ENCODE measurements around the gene IL36B.

Gene IL36B

DNA sequence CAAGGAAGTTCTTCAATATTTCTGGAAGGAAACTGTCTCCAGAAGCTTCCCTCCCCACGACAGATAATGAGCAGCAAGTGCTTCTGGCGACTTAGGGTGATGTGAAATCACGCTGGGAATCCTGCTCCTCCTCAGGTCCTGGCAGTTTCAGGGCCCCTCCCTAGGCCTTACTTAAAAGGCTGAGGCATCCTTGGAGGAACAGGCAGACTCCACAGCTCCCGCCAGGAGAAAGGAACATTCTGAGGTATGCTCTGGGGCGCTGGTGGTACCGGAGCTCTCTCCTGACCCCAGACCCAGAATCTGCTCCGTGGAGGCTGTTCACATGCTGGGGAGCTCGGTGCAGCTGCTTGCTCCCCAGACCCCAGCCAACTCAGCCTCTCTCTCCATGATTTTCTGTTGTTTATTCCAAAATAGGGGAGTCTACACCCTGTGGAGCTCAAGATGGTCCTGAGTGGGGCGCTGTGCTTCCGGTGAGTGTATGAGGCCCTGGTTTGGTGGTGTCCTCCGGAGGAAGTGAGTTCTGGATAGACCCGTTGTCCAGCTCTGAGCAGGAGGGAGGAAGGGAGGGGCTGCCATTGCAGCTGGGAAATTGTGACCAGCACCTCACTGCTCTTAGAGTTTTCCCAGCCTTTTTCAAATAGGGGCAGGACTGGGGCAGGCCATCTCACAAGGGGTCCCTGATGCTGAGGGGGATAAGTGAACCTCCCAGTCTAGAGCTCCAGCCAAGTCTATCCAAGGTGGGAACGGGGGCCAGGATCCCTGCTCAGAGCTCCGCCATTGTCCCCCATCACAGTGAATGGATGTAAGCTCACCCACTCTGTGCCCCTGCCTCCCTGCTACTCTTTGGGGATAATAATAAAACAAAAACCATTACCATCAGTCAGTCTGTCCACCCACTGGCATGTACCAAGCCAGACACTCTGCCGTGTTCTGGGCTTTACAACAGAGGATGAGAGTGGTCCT lies 6.6 kb upstream of the IL36B start, which contains the start of gene IL36RN:
TSS of gene IL36RN (plus strand) at position 201 of the 963 bp plus-strand sequence. CDS start at position 442, 241 bp downstream.
- H3K27ac ChIP-seq = no peak within 1 kb of the TSS
- TF ChIP-seq, protein P1, sequence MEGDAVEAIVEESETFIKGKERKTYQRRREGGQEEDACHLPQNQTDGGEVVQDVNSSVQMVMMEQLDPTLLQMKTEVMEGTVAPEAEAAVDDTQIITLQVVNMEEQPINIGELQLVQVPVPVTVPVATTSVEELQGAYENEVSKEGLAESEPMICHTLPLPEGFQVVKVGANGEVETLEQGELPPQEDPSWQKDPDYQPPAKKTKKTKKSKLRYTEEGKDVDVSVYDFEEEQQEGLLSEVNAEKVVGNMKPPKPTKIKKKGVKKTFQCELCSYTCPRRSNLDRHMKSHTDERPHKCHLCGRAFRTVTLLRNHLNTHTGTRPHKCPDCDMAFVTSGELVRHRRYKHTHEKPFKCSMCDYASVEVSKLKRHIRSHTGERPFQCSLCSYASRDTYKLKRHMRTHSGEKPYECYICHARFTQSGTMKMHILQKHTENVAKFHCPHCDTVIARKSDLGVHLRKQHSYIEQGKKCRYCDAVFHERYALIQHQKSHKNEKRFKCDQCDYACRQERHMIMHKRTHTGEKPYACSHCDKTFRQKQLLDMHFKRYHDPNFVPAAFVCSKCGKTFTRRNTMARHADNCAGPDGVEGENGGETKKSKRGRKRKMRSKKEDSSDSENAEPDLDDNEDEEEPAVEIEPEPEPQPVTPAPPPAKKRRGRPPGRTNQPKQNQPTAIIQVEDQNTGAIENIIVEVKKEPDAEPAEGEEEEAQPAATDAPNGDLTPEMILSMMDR (IDR thresholded peaks at IDR 0.05) = no peak
- no peak for TF ChIP-seq ZFX (IDR thresholded peaks at IDR 0.05; ENCODE audit: borderline replicate concordance)

DNA sequence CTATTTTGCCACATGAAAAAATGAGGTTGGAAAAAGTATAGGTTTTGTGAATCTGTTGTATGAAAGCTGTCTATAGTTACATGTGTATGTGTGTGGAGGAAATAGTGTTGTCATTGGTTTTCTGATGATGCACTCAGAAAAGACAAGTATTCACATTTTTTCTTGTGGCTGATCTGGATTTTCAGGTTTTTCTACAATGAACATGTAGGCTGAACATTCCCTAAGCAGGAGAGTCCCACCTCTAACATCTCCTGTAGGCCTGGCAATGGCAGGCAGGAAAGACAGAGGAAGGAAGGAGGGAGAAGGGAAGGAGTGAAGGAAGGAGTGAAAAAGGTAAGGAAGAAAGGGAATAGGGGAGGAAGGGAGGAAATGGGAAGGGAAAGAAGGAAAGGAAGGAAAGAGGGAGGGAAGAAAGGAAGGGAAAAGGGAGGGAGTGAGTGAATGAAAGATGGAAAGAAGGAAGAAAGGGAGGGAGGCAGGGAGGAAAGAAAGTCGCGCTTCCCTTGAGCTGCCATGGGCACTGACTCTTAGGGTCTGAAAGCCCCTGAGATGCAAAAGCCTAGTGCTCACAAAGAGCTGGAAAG lies 5.8 kb upstream of the IL36B start:
- H3K27ac ChIP-seq = no peak overlapping the region
- TF ChIP-seq, protein P1 (IDR thresholded peaks at IDR 0.05) = no peak

DNA sequence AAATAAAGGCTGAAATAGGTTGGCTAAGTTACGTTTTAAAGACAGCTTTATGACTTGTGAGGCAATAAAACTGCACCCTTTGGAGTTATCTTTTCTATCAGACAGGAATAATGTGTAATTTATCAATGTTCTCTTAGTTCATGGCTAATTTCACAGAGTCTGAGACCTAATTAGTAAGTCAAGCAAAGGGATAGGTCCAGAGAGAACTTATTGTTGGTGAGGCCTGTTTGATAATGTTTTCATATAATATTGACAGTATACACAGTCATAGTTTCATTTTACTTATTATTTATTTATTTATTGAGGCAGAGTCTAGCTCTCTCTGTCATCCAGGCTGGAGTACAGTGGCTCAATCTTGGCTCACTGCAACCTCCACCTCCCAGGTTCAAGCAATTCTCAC lies 4.5 kb upstream of the IL36B start:
- TF ChIP-seq, protein P1 (IDR thresholded peaks at IDR 0.05) = no peak
- TF ChIP-seq ZFX (IDR thresholded peaks at IDR 0.05; ENCODE audit: borderline replicate concordance) = no peak
- H3K27ac ChIP-seq = no peak overlapping the region

DNA sequence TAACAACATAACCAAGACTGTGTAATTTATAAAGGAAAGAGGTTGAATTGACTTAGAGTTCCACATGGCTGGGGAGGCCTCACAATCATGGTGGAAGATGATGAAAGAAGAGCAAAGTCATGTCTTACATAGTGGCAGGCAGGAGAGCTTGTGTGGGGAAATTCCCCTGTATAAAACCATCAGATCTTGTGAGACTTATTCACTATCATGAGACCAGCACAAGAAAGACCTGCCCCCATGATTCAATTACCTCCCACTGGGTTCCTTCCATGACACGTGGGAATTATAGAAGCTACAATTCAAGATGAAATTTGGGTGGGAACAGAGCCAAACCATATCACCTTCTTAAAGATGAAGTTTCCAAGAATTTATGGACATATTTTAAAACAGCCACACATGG lies 3.9 kb upstream of the IL36B start:
- no peak overlapping the region for H3K27ac ChIP-seq
- no peak for TF ChIP-seq ZFX (IDR thresholded peaks at IDR 0.05; ENCODE audit: borderline replicate concordance)
- TF ChIP-seq, protein P1 (IDR thresholded peaks at IDR 0.05) = no peak

DNA sequence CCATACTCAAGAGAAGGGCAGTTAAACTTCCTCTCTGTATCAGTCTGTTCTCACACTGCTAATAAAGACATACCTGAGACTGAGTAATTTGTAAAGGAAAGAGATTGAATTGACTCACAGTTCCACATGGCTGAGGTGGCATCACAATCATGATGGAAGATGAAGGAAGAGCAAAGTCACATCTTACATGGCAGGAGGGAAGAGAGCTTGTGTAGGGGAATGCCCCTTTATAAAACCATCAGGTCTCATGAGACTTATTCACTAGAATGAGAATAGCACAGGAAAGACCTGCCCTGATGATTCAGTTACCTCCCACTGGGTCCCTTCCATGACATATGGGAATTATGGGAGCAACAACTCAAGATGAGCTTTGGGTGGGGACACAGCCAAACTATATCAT lies 1.4 kb upstream of the IL36B start:
- no peak overlapping the region for H3K27ac ChIP-seq
- TF ChIP-seq ZFX (IDR thresholded peaks at IDR 0.05; ENCODE audit: borderline replicate concordance) = no peak
- TF ChIP-seq, protein P1 (IDR thresholded peaks at IDR 0.05) = no peak

DNA sequence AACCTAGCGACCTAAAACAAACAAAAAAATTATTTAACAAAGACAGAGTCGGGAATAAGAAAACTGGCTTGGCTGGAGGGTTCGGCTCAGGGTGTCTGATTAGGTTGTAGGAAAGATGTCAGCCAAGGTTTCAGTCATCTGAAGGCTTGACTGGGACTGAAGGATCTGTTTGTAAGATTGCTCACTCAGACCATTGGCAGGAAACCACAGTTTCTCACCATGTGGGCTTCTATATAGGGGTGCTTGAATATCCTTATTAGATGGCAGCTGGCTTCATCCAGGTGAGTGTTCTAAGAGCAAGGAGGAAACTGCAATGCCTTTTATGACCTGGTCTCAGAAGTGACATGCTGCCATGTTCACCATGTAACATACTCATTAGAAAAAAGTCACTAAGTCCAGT lies 999 bp upstream of the IL36B start:
- no peak overlapping the region for H3K27ac ChIP-seq
- TF ChIP-seq, protein P1 (IDR thresholded peaks at IDR 0.05) = no peak
- TF ChIP-seq ZFX (IDR thresholded peaks at IDR 0.05; ENCODE audit: borderline replicate concordance) = no peak

Measured in 22Rv1 (cell line).